ENCODE data around the gene CFAP77. TPM values are rescaled to one million over a fixed set of nuclear protein-coding genes. Genes with fewer than 3 reads are reported as not detected.

Gene CFAP77
- polyA plus RNA-seq, 1 of the 3 experiments (the other 2 are of a cell fraction) = 1.1 TPM

GRCh38 chr9:132609829-132610228, 199.8 kb downstream of the CFAP77 start:
- POLR2A ChIA-PET = no interaction called here
- 37% methylated on average over 6 of the region's 7 CpGs for WGBS (ENCODE audit: low lambda C conversion rate)
- Histone ChIP-seq H3K79me2 (ENCODE audit: insufficient read depth) (no peaks in the 10 kb centered on the region), H3K9me3 (no peaks in the 10 kb centered on the region), H3K9me2 (no peaks in the 10 kb centered on the region), H3K27me3 (ENCODE audit: insufficient read depth) (no peaks in the 10 kb centered on the region), H4K20me1 (ENCODE audit: insufficient read depth) (peaks cover 18% of the 10 kb centered on the region), H3F3A (replicated peaks; ENCODE audit: insufficient read depth) (peaks cover 6% of the 10 kb centered on the region), H3K36me3 (replicated peaks in 1 of 2; ENCODE audit: control insufficient read depth in 1 of 2, insufficient read depth in 2 of 2, low read length in 1 of 2) (peaks cover 21 to 62% of the 10 kb centered on the region in 2 experiments), H3K4me3 (ENCODE audit: low read depth in 2 of 2, low read length in 1 of 2) (no peak overlapping the region), H3K4me1 (ENCODE audit: control insufficient read depth in 1 of 2, insufficient read depth in 2 of 2, low read depth in 1 of 2, low read length in 1 of 2) (no peaks in the 10 kb centered on the region; a peak in 1 of 4 replicates), H3K27ac (ENCODE audit: low read depth in 2 of 2, low read length in 1 of 2) (peak overlapping the region in 1 of 2 experiments; percentile 77; a peak in 2 of 4 replicates), H3K9ac (no peak overlapping the region), H3K4me2 (no peak overlapping the region), H2AFZ (ENCODE audit: low read depth) (no peak overlapping the region)
- TF ChIP-seq CTCF (IDR thresholded peaks at IDR 0.05) = no peak
- peak; percentile 55; the same call in 1 of the 2 replicates for TF ChIP-seq NFIC (IDR thresholded peaks at IDR 0.05; ENCODE audit: borderline replicate concordance)
- TF ChIP-seq RCOR1 (IDR thresholded peaks at IDR 0.05; ENCODE audit: low read length) = no peak
- peak; percentile 69 for TF ChIP-seq PBX3 (IDR thresholded peaks at IDR 0.05)
- peak; percentile 74 for TF ChIP-seq JUND (IDR thresholded peaks at IDR 0.05)
- TF ChIP-seq EP300 (IDR thresholded peaks at IDR 0.05; ENCODE audit: borderline replicate concordance in 1 of 2, low read depth in 1 of 2, low read length in 1 of 2) = peak in 1 of 2 experiments; percentile 43; a peak in 1 of 4 replicates
- TF ChIP-seq TCF12 (IDR thresholded peaks at IDR 0.05) = peak; percentile 86
- TF ChIP-seq FOXJ3 (CRISPR knock-in tag; IDR thresholded peaks at IDR 0.05) = no peak
- TF ChIP-seq USF1 (IDR thresholded peaks at IDR 0.05; ENCODE audit: borderline replicate concordance, low read depth) = no peak
- TF ChIP-seq RFX5 (IDR thresholded peaks at IDR 0.05; ENCODE audit: low read length) = no peak
- peak; percentile 44; the same call in 1 of the 2 replicates for TF ChIP-seq MAX (IDR thresholded peaks at IDR 0.05; ENCODE audit: low read depth)
- peak; percentile 82 for TF ChIP-seq RXRA (IDR thresholded peaks at IDR 0.05; ENCODE audit: borderline replicate concordance, low read depth)
- TF ChIP-seq FOSL2 (IDR thresholded peaks at IDR 0.05; ENCODE audit: borderline replicate concordance, low read depth) = peak; percentile 80
- CTCF ChIA-PET = interaction anchor here (1.0 kb wide), 1 partner anchor 16 kb away, joined by 3 read pairs; no protein-coding TSS in a partner anchor
- DNase-seq = no peak

GRCh38 chr9:132610661-132611060, 200.7 kb downstream of the CFAP77 start:
- no peak for DNase-seq
- Histone ChIP-seq H3K9ac (no peak overlapping the region), H3K4me2 (no peak overlapping the region), H3K4me1 (ENCODE audit: control insufficient read depth in 1 of 2, insufficient read depth in 2 of 2, low read depth in 1 of 2, low read length in 1 of 2) (no peaks in the 10 kb centered on the region; a peak in 1 of 4 replicates), H3K9me2 (no peaks in the 10 kb centered on the region), H3K4me3 (ENCODE audit: low read depth in 2 of 2, low read length in 1 of 2) (no peak overlapping the region), H3F3A (replicated peaks; ENCODE audit: insufficient read depth) (peaks cover 6% of the 10 kb centered on the region), H3K79me2 (ENCODE audit: insufficient read depth) (no peaks in the 10 kb centered on the region), H4K20me1 (ENCODE audit: insufficient read depth) (peaks cover 18% of the 10 kb centered on the region), H3K27ac (ENCODE audit: low read depth in 2 of 2, low read length in 1 of 2) (peak overlapping the region in 1 of 2 experiments; percentile 77; a peak in 2 of 4 replicates), H2AFZ (ENCODE audit: low read depth) (no peak overlapping the region), H3K9me3 (no peaks in the 10 kb centered on the region), H3K36me3 (replicated peaks in 1 of 2; ENCODE audit: control insufficient read depth in 1 of 2, insufficient read depth in 2 of 2, low read length in 1 of 2) (peaks cover 28 to 67% of the 10 kb centered on the region in 2 experiments), H3K27me3 (ENCODE audit: insufficient read depth) (no peaks in the 10 kb centered on the region)
- CTCF ChIA-PET = interaction anchor here (1.0 kb wide), 1 partner anchor 17 kb away, joined by 3 read pairs; no protein-coding TSS in a partner anchor
- WGBS (ENCODE audit: low lambda C conversion rate) = 97% methylated on average over 12 of the region's 12 CpGs
- POLR2A ChIA-PET = no interaction called here
- TF ChIP-seq REST (IDR thresholded peaks at IDR 0.05; ENCODE audit: low read depth, low read length) (no peak), NFIC (IDR thresholded peaks at IDR 0.05; ENCODE audit: borderline replicate concordance) (no peak), TEAD4 (IDR thresholded peaks at IDR 0.05; ENCODE audit: borderline replicate concordance, insufficient read depth) (no peak), SMC3 (IDR thresholded peaks at IDR 0.05; ENCODE audit: low read depth, low read length) (no peak), MEF2A (IDR thresholded peaks at IDR 0.05; ENCODE audit: borderline replicate concordance, low read depth) (no peak), EZH2phosphoT487 (IDR thresholded peaks at IDR 0.05; ENCODE audit: borderline replicate concordance, low read depth) (no peak), EP300 (IDR thresholded peaks at IDR 0.05; ENCODE audit: borderline replicate concordance in 1 of 2, low read depth in 1 of 2, low read length in 1 of 2) (no peak), RXRA (IDR thresholded peaks at IDR 0.05; ENCODE audit: borderline replicate concordance, low read depth) (no peak), SIN3A (IDR thresholded peaks at IDR 0.05; ENCODE audit: borderline replicate concordance, low read depth, low read length) (no peak), JUND (IDR thresholded peaks at IDR 0.05) (no peak), CHD2 (IDR thresholded peaks at IDR 0.05; ENCODE audit: low read length, partially characterized antibody) (no peak)
